PC-9 (cell line): ENCODE measurements around the gene ZFHX3.

Experiments used
- CTCF ChIP-seq: fragments of 200-600 bp; sonication (generic); conservative IDR thresholded peaks from 2 replicates; pipeline ENCODE4 v1.6.1; 2017; ENCODE audit warnings: mixed run types, antibody characterized with exemption, mild to moderate bottlenecking, moderate library complexity
- EZH2 ChIP-seq: fragments of 200-600 bp; sonication (generic); IDR thresholded peaks from 2 replicates; pipeline ENCODE4 v1.8.0; 2017; ENCODE audit warnings: antibody characterized with exemption, low read depth

- no peak for TF ChIP-seq CTCF
- no peak for TF ChIP-seq EZH2
These were observed 45.1 kb downstream of the ZFHX3 start for GRCh38 chr16:73002866-73003265.
